ENCODE data around the gene LMF1.

Gene LMF1

GRCh38 chr16:986925-987582 is 16.3 kb upstream of the LMF1 start:
- no peak overlapping the region for H3K9ac ChIP-seq (ENCODE audit: low read length)
- H3K27me3 ChIP-seq (ENCODE audit: control insufficient read depth, insufficient read depth, low read length): peaks cover 10% of the 10 kb centered on the region
- no peak overlapping the region for H3K27ac ChIP-seq (ENCODE audit: low read depth, low read length)
- H3K4me1 ChIP-seq (ENCODE audit: control insufficient read depth, insufficient read depth, low read length): no peaks in the 10 kb centered on the region
- no peak overlapping the region for H3K4me3 ChIP-seq (ENCODE audit: low read length)
- H3K36me3 ChIP-seq (ENCODE audit: control insufficient read depth, insufficient read depth, low read length): no peaks in the 10 kb centered on the region

DNA sequence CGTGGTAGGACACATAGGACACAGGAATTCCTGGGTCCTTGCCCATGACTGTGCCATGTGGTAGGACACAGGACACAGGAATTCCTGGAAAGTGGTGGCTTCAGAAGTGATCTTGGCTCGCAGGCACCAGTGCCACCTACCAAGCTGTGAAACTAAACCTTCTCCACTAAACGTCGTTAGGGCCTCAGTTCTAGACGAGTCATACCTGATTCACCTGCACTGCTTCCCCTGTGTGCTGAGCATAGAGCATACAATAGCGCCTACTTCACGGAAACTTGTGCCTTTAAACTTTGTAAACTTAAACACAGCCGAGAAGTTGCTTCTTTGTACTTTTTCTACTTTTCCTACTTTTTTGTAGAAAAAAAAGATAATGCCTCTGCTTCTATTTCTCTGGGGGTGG is 15.6 kb upstream of the LMF1 start:
- Histone ChIP-seq H3K27ac (ENCODE audit: low read depth, low read length) (no peak overlapping the region), H3K36me3 (ENCODE audit: control insufficient read depth, insufficient read depth, low read length) (no peaks in the 10 kb centered on the region), H3K4me3 (ENCODE audit: low read length) (no peak overlapping the region), H3K27me3 (ENCODE audit: control insufficient read depth, insufficient read depth, low read length) (peaks cover 10% of the 10 kb centered on the region), H3K9ac (ENCODE audit: low read length) (no peak overlapping the region), H3K4me1 (ENCODE audit: control insufficient read depth, insufficient read depth, low read length) (no peaks in the 10 kb centered on the region)

DNA sequence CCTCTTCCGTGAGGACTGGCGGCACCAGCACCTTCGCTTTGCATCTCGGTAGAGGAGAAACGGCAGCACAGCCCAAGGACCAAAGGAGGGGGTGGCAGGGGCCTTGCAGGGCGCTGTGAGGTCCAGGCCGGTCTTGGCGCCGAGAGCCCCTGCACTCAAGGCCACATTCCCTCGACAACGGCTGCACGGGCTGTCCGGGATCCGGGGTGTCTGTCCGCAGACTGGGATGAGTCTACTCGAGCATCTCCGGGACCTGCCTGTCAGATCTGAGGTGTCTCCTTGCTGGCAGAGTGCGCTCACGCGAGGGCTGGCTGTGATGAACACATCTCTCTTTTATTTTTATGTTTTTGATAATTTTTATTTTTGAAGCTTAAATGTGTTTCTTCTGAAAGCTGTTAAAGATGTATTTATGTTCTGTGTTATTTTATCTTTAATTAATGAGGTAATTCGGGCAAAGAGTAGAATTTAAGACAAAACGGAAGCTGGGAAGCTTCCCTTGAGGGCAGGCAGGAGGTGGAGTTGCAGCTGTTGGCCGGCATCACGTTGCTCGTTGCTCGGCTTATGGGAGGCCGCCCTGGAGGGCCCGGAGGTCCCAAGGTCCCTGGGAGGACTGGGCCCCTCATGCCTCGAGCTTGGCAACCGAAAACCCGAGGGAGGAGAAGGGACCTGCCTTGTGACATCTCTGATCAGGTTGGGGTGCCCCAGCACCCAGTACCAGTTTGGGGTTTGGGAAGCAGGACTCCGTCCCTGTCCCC is 15.0 kb upstream of the LMF1 start:
- H3K36me3 ChIP-seq (ENCODE audit: control insufficient read depth, insufficient read depth, low read length): no peaks in the 10 kb centered on the region
- no peak overlapping the region for H3K4me3 ChIP-seq (ENCODE audit: low read length)
- peaks cover 10% of the 10 kb centered on the region for H3K27me3 ChIP-seq (ENCODE audit: control insufficient read depth, insufficient read depth, low read length)
- H3K27ac ChIP-seq (ENCODE audit: low read depth, low read length): no peak overlapping the region
- H3K4me1 ChIP-seq (ENCODE audit: control insufficient read depth, insufficient read depth, low read length): no peaks in the 10 kb centered on the region
- no peak overlapping the region for H3K9ac ChIP-seq (ENCODE audit: low read length)

- Histone ChIP-seq H3K27me3 (ENCODE audit: control insufficient read depth, insufficient read depth, low read length) (peaks cover 10% of the 10 kb centered on the region), H3K4me3 (ENCODE audit: low read length) (no peak overlapping the region), H3K9ac (ENCODE audit: low read length) (no peak overlapping the region), H3K4me1 (ENCODE audit: control insufficient read depth, insufficient read depth, low read length) (no peaks in the 10 kb centered on the region), H3K36me3 (ENCODE audit: control insufficient read depth, insufficient read depth, low read length) (no peaks in the 10 kb centered on the region), H3K27ac (ENCODE audit: low read depth, low read length) (no peak overlapping the region)
Measured at GRCh38 chr16:984736-985636, 14.2 kb upstream of the LMF1 start.

GRCh38 chr16:984121-984694 is 13.4 kb upstream of the LMF1 start:
- no peaks in the 10 kb centered on the region for H3K4me1 ChIP-seq (ENCODE audit: control insufficient read depth, insufficient read depth, low read length)
- H3K36me3 ChIP-seq (ENCODE audit: control insufficient read depth, insufficient read depth, low read length): no peaks in the 10 kb centered on the region
- H3K27ac ChIP-seq (ENCODE audit: low read depth, low read length): no peak overlapping the region
- peaks cover 10% of the 10 kb centered on the region for H3K27me3 ChIP-seq (ENCODE audit: control insufficient read depth, insufficient read depth, low read length)
- H3K9ac ChIP-seq (ENCODE audit: low read length): no peak overlapping the region
- no peak overlapping the region for H3K4me3 ChIP-seq (ENCODE audit: low read length)

DNA sequence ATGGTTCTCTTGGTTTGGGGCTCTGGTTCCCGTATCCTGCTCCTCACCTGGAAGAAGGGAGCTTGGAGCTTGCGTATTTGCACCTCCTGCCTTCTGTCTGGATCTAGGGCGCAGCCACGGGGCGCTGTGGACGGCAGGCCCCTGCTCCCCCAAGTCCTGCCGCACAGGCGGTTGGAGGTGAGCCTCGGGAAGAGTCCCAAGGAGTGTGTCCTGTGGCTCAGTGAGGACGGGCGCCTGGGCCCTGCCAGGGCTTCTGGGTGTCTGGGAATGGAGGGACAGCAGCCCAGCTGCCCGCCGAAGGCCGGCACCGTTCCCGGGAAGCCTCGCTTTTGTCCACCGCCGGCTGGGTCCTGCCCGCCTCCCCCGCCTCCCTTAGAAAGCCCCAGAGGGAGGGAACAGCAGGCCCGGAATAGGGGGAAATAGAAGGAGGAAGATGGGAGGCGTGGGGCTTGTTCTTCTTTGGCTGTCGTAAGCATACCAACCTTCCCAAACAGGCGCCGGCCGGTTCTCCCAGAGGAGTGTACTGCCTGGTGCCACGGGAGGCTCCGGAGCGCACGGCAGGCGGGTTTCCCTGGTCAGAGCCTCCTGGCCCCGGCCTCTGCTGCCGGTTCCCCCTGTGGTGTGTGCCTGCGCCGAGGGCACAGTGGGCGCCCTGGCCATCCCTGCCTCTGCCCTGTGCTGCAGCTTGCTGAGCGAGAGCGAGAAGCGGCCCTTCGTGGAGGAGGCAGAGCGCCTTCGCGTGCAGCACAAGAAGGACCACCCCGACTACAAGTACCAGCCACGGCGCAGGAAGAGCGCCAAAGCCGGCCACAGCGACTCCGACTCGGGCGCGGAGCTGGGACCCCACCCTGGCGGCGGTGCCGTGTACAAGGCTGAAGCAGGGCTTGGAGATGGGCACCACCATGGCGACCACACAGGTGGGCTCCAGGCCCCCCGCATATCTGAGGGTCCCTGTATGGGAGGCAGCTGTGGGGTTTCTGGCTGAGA is 12.6 kb upstream of the LMF1 start:
- peaks cover 10% of the 10 kb centered on the region for H3K27me3 ChIP-seq (ENCODE audit: control insufficient read depth, insufficient read depth, low read length)
- no peak overlapping the region for H3K27ac ChIP-seq (ENCODE audit: low read depth, low read length)
- no peak overlapping the region for H3K9ac ChIP-seq (ENCODE audit: low read length)
- H3K36me3 ChIP-seq (ENCODE audit: control insufficient read depth, insufficient read depth, low read length): no peaks in the 10 kb centered on the region
- no peaks in the 10 kb centered on the region for H3K4me1 ChIP-seq (ENCODE audit: control insufficient read depth, insufficient read depth, low read length)
- peak overlapping the region; percentile 36 for H3K4me3 ChIP-seq (ENCODE audit: low read length)

DNA sequence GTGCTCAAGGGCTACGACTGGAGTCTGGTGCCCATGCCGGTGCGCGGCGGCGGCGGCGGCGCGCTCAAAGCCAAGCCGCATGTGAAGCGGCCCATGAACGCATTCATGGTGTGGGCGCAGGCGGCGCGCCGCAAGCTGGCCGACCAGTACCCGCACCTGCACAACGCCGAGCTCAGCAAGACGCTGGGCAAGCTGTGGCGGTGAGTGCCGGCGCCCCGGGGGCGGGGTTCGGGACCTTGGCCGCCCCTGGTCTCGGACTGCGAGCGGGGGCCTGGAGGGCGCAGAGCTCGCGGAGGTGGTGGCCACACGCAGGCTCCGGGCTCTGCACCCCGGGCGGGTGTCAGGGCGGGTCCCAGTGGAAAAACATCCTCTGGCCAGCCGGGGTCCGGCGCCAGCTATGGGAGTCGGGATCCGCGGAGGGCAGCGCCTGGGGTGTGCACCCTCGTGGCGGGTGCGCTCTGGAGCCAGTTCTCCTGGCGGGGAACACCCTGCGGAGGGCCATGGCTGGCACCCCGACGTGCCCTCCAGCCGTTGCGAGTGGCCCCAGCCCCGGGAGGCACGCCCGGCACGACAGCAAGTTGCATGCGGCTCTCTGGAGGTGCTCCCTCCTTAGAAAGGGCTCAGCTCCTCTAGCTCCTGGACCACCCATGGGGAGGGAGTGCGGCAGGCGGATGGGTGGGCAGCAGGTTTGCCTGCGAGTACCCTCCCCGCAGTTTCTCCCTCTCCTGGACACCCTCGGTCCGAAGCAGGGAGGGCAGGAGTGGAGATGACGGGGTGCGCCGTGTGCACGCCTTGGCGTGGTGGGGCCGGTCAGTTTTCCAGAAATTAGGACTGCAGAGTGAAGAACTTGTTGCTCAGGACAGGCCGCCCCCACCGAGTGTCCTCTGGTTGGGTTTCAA is 11.6 kb upstream of the LMF1 start:
- no peaks in the 10 kb centered on the region for H3K36me3 ChIP-seq (ENCODE audit: control insufficient read depth, insufficient read depth, low read length)
- no peak overlapping the region for H3K9ac ChIP-seq (ENCODE audit: low read length)
- peaks cover 10% of the 10 kb centered on the region for H3K27me3 ChIP-seq (ENCODE audit: control insufficient read depth, insufficient read depth, low read length)
- no peak overlapping the region for H3K27ac ChIP-seq (ENCODE audit: low read depth, low read length)
- no peaks in the 10 kb centered on the region for H3K4me1 ChIP-seq (ENCODE audit: control insufficient read depth, insufficient read depth, low read length)
- peak overlapping the region; percentile 36 for H3K4me3 ChIP-seq (ENCODE audit: low read length)

- no peaks in the 10 kb centered on the region for H3K36me3 ChIP-seq (ENCODE audit: control insufficient read depth, insufficient read depth, low read length)
- no peak within 1 kb of the TSS for H3K9ac ChIP-seq (ENCODE audit: low read length)
- H3K27me3 ChIP-seq (ENCODE audit: control insufficient read depth, insufficient read depth, low read length): peaks cover 10% of the 10 kb centered on the region
- H3K4me3 ChIP-seq (ENCODE audit: low read length): peak within 1 kb of the TSS; percentile 62
- no peak within 1 kb of the TSS for H3K27ac ChIP-seq (ENCODE audit: low read depth, low read length)
- H3K4me1 ChIP-seq (ENCODE audit: control insufficient read depth, insufficient read depth, low read length): no peaks in the 10 kb centered on the region
Measured at GRCh38 chr16:981695-982144, 10.9 kb upstream of the LMF1 start, which contains the start of gene SOX8. SOX8 (plus strand) TSS chr16:981770; CDS start chr16:981923, 153 bp downstream.

- no peaks in the 10 kb centered on the region for H3K36me3 ChIP-seq (ENCODE audit: control insufficient read depth, insufficient read depth, low read length)
- H3K27ac ChIP-seq (ENCODE audit: low read depth, low read length): no peak overlapping the region
- H3K4me3 ChIP-seq (ENCODE audit: low read length): peak overlapping the region; percentile 62
- H3K9ac ChIP-seq (ENCODE audit: low read length): no peak overlapping the region
- H3K27me3 ChIP-seq (ENCODE audit: control insufficient read depth, insufficient read depth, low read length): peaks cover 10% of the 10 kb centered on the region
- H3K4me1 ChIP-seq (ENCODE audit: control insufficient read depth, insufficient read depth, low read length): no peaks in the 10 kb centered on the region
Measured at GRCh38 chr16:980595-980854, 9.7 kb upstream of the LMF1 start.

GRCh38 chr16:979859-980594 is 9.2 kb upstream of the LMF1 start:
- H3K27me3 ChIP-seq (ENCODE audit: control insufficient read depth, insufficient read depth, low read length): peaks cover 10% of the 10 kb centered on the region
- H3K27ac ChIP-seq (ENCODE audit: low read depth, low read length): no peak overlapping the region
- no peaks in the 10 kb centered on the region for H3K36me3 ChIP-seq (ENCODE audit: control insufficient read depth, insufficient read depth, low read length)
- peak overlapping the region; percentile 62 for H3K4me3 ChIP-seq (ENCODE audit: low read length)
- no peaks in the 10 kb centered on the region for H3K4me1 ChIP-seq (ENCODE audit: control insufficient read depth, insufficient read depth, low read length)
- no peak overlapping the region for H3K9ac ChIP-seq (ENCODE audit: low read length)

All from rectal smooth muscle tissue (tissue), 1 donor.